HG03196 (cell line): ENCODE measurements around the gene PDZD2.

Experiments
- ATAC-seq: cut with Tn5 transposase; IDR thresholded peaks from one replicate; pipeline ENCODE4 v1.9.1; 2021; ENCODE audit not compliant: unreplicated experiment

PDZD2 gene

DNA sequence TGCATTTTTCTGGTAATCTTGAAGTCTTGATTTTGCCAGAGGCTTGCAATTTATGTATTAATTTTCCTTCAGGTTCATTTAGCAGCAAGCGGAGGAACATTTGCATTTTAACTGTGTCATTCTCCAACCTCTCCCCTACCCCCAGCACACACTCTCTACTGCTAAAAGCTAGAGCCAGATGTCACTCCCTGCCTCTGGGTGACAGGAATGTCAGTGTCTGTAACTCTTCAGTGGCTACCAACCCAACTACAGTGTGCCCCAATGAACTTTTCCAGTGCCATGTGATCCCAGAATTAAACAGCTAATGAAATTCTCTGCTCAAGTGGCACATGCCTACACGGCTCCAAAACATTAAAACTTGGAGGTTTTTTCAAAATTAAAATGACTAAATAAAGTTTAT, 274.9 kb downstream of the PDZD2 start:
- no peak for ATAC-seq

- no peak for ATAC-seq
Observed at GRCh38 chr5:31916327-31916726, 277.4 kb downstream of the PDZD2 start.

DNA sequence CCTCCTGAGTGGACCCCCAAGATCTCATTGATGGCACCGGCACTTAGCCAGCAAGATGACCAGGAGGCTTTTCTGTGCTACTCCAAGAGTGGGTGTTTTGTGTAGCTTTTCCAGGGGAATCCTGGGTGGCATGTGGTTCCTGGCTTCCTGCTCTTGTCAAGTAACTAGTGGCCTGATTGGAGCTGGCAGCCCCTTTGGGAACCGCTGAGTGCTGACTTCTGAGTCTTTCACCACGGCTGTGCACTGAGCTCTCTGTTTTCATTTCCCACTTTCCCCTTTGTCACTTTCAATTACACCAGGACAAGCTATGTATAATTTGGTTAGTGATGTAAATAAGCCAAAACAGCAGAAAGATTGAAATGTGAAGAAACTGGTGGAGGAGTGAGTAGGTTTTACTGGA, 279.8 kb downstream of the PDZD2 start:
- ATAC-seq: no peak

- no peak for ATAC-seq
Observed at GRCh38 chr5:31921852-31922305, 282.9 kb downstream of the PDZD2 start.

DNA sequence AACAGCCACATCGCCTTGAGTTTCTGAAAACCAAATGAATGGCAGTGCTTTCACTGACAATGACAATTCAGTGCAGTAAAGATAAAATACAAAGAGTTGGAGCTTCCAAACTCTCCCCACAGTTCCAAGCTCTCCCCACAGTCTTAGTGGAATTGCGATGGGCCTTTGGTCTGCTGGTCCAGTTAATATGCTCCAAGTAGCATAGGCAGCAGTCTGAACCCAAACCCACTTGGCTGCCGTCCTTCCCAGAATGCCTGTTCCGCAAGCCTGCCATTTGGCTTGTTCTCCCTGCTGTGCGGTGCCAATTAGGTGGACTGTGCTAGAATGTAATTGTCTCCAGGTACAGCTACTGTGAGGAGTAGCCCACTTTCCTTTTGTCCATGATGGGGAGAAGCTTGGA, 285.1 kb downstream of the PDZD2 start:
- ATAC-seq: no peak

DNA sequence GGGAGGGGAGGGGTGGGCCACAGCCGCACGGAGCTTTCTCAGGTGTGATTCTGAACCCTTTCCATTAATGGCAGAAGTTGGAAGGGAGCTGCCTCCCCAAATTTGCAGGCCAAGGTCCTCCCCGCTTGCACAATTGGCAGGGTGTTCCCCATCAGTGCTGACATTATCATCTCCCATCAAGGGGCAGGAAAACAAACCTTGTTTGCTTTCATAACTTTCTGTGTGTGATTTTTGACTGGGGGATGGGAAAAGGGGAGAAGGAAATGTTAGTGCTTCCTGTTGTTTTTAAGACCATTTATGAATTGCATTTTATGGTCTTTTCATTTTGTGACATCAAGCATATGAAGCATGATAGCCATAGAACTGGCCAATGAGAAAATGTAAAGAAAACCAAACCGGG, 292.9 kb downstream of the PDZD2 start:
- ATAC-seq: no peak

DNA sequence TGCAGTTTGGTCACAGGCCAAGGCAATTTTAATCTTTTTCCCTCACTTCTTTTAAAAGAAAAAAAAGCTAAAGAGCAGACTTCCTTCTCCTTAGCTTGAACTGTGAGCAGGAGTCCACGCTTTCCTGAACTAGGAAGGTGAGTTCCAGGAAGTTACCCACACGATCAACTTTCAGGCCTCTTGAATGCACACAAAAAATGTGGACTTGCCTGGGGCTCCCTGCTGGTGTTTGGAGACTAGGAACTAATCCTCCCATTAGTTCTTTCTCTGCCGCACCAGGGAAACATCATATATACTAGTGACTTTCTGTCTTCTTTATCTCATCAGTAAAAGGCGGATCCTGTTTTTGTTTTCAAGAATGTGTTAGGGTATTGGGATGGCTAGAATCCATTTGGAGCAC, 295.2 kb downstream of the PDZD2 start:
- no peak for ATAC-seq

DNA sequence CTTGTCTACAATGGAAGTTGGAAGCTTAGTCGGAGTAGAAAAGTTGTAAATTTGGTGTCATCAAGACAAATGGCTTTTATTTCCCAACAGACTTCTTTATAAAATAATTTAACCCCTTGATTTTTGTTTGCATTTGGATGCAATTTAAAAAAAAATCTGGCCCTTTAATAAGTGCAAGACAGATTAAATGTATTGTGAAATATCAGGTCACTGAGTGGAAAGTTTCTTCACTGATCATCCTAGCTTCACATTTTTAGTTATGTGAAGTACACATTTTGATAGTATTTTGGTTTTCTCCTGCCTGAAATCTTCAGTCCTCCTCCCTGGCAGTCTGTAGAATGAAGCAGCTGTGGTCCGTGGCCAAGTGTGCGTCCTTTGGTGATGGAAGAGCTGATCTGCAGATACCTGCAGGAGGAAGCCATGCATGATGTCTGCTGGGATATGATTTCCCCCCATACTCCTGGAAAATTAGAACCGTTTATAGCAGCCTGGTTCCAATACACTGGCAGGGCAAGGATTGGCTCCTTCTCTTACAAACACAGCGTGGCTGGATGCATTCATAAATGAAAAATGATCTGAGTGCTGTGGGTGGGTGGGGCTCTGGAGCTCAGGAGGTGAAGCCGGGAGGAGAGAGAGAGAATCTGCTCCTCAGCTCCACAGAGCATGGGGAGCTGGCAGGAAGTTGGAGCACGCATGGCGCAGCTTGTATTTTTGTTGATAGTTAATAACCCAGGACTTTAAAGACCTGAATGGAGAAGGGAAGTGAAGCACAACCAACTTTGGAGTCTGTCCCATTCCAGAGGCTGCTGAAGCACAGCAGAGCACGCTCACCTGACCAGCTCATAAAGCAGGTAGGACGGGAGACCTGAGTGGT, 296.8 kb downstream of the PDZD2 start:
- ATAC-seq: no peak

DNA sequence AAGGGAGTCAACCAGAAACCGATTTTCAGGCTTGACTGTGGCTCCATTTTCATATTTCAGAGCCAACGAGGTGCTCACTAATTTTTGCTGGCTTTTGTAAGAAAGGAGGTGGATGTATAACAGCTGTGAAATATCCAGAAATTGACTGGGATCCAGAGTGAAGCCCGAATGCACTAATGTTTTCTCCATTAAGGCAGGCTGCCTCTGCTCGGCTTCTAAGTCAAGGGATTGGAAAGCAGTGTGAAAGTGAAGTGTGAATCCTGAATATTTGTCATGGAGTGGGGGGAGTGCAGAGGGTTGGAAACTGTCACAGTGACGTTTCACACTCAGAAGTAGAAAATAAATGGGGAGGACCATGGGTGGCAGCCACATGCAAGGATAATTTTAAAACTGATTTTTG, 297.8 kb downstream of the PDZD2 start:
- ATAC-seq: no peak

DNA sequence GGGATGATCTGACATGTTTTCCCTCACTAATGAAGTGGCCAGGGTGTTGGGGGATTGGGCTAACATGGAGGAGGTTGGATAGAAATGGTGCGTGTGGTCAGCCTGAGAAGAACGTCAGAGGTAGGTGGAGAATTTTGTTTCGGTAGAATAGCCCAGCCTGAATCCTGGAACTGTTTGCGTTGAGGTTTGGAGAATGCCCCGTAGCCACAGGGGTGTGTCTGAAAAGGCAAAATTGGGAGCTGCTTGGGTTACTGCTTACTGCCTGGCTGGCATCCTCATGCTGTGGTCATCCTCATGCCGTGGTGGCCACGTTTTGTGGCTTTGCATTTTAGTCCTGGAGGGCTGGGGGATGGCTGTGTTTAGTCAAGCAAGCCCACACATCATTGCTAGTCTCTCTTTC, 298.3 kb downstream of the PDZD2 start:
- no peak for ATAC-seq

GRCh38 chr5:31937703-31938102, 298.8 kb downstream of the PDZD2 start:
- no peak for ATAC-seq

GRCh38 chr5:31939151-31939550, 300.2 kb downstream of the PDZD2 start:
- no peak for ATAC-seq

DNA sequence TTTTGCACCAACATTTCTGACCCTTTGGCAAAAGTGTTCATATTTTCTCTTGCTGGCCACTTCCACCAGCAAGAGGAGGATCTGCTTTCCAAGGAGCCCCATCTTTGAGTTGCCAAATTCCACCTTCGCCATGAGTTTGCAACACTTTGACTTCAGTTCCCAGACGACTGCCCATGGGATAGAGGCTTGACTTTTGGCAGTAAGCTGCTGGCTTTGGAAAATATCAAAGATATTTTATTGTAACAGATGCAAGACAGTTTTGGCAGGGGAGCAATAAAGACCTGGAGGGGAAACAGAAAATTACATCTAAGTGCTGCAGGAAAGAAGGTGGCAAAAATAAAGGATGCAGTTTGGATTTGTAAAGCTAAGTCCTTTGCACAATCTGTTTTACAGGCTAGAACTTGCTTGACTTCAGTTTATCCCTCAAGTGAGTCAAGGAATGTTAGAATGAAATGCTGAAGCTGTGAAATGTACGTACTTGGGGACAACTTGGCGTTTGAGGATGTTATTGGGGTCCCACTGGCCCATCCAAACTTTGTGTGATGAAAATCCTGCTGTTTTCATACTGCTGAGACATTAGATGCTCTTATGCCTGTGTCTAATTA, 302.3 kb downstream of the PDZD2 start:
- ATAC-seq: no peak

DNA sequence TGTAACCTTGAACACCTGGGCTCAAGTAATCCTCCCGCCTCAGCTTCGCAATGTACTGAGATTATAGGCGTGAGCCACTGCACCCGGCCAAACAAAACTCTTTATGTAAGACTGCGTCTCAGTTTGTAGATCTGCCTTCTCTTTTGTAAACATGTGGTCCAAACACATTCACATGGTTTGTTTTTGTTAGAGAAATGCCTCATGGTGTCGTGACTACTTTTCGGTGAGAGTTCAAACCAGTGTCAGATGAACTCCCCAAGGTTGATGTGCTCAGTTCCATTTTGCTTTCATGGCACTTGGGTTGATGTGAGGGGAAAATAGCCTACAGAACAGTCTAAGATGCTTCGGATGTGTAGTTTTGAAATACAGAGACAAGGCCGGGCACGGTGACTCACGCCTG, 303.6 kb downstream of the PDZD2 start:
- no peak for ATAC-seq

- no peak for ATAC-seq
Observed at GRCh38 chr5:31944684-31945445, 305.9 kb downstream of the PDZD2 start.

DNA sequence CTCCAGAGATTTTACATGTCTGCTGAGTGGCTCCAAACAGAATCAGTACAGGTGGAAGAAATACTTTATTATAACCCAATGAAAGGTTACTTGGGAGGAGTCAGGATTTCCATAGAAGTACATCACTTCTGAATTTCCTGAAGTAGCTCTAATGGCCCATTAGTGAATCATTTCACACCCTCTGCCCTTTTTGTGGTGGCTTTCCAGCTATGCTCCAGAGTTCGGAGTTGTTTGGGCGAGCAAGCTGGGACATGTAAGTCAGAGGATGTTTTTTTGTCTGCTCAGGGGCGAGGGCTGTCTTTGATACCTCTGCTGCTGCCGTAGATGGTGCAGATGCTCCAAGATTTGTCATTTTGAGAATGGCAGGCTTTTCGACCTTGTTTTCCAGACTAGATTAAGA, 309.1 kb downstream of the PDZD2 start:
- ATAC-seq: no peak

GRCh38 chr5:31952067-31952466, 313.1 kb downstream of the PDZD2 start:
- no peak for ATAC-seq

GRCh38 chr5:31954091-31954490, 315.2 kb downstream of the PDZD2 start:
- ATAC-seq: no peak

- no peak for ATAC-seq
Observed at GRCh38 chr5:31957151-31957550, 318.2 kb downstream of the PDZD2 start.

DNA sequence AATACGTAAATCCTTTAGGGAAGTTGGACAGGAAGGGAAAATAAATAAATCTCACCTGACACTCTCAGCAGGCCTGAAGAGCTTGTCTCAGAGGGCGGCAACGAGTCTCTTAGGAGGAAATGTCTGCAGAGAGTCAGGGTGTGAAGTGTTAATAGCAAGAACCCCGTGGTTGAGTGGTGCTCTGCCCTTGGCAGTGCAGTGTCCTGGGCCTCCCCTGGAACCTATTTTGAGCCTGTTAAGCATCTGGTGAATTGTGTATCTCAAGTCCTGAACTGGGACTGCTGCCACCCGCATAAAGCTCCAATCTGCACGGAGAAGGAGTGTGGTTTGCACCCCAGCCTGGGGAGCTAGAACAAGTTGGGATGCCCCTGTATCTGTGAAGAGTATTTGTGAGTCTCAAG, 323.4 kb downstream of the PDZD2 start:
- ATAC-seq: no peak

GRCh38 chr5:31962871-31963307, 324.0 kb downstream of the PDZD2 start:
- ATAC-seq: no peak
